ENCODE results near the gene FAAP20.

Gene FAAP20

GRCh38 chr1:2145946-2146835 lies 48.4 kb downstream of the FAAP20 start:
- no peak for DNase-seq (ENCODE audit: low spot score)
- TF ChIP-seq, protein P1, sequence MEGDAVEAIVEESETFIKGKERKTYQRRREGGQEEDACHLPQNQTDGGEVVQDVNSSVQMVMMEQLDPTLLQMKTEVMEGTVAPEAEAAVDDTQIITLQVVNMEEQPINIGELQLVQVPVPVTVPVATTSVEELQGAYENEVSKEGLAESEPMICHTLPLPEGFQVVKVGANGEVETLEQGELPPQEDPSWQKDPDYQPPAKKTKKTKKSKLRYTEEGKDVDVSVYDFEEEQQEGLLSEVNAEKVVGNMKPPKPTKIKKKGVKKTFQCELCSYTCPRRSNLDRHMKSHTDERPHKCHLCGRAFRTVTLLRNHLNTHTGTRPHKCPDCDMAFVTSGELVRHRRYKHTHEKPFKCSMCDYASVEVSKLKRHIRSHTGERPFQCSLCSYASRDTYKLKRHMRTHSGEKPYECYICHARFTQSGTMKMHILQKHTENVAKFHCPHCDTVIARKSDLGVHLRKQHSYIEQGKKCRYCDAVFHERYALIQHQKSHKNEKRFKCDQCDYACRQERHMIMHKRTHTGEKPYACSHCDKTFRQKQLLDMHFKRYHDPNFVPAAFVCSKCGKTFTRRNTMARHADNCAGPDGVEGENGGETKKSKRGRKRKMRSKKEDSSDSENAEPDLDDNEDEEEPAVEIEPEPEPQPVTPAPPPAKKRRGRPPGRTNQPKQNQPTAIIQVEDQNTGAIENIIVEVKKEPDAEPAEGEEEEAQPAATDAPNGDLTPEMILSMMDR (IDR thresholded peaks at IDR 0.05; ENCODE audit: extremely low read depth, missing control alignments): no peak

DNA sequence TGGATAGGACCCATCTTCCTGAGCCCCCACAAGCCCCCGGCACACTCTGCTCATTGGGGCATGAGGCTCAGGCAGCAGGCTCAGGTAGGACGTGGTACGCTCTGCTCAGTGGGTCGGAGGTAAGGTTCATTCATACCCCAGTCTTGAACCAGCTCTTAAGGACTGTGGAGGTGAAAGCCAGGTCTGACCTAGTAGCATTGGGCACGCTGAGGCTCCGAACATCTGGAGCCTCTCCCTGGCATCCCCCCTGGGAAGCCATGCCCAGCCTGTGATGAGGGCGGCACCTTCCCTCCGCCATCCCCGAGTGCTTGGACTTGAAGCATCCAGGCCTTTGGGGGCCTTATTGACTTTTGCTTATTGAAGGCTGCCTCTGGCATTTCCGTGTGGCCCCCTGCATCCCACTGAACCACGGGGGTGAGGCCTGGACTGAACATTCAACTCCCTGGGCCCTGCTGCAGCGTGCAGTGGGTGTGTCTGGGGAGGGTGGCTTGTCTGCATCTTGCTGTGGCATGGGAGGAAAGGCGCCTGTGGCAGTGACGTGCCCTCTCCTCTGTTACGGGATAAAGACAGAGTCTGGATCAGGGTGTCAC lies 50.0 kb downstream of the FAAP20 start:
- DNase-seq (ENCODE audit: low spot score): no peak
- TF ChIP-seq, protein P1 (IDR thresholded peaks at IDR 0.05; ENCODE audit: extremely low read depth, missing control alignments): no peak

DNA sequence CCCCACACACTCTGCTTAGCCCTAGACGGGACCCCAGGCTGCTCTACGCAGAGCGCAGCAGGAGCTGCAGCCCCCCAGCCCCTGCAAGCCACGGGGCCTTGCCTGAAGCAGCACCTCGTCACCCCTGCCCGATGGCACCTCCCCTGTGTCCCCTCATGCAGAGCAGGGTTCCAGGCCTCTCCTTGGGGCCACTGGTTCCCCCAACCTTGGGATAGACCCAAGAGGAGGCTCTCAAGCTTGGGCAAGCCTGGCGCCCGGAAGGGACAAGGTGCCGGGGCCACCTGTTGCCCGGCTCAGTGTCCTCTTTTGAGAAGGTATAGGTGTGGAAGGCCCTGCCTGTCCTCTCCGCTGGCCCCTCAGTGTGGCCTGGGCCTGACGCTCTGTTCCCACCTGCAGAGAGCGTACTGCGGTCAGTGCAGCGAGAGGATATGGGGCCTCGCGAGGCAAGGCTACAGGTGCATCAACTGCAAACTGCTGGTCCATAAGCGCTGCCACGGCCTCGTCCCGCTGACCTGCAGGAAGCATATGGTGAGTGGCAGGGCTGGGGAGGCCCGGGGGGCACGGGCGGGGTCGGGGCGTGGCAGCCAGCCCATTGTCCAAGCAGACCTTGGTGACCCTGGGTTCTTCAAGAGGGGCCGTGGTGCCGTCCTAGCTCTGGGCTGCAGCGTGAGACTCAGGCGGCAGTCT lies 50.6 kb downstream of the FAAP20 start:
- DNase-seq (ENCODE audit: low spot score): no peak
- TF ChIP-seq, protein P1 (IDR thresholded peaks at IDR 0.05; ENCODE audit: extremely low read depth, missing control alignments): no peak

- DNase-seq (ENCODE audit: low spot score): no peak
- TF ChIP-seq, protein P1 (IDR thresholded peaks at IDR 0.05; ENCODE audit: extremely low read depth, missing control alignments): no peak
Measured at GRCh38 chr1:2141025-2141424, 53.5 kb downstream of the FAAP20 start.
